ENCODE results near the gene INTU.
A peak's percentile ranks its signal among the peaks of the same experiment; 100 is the strongest.

Gene INTU

DNA sequence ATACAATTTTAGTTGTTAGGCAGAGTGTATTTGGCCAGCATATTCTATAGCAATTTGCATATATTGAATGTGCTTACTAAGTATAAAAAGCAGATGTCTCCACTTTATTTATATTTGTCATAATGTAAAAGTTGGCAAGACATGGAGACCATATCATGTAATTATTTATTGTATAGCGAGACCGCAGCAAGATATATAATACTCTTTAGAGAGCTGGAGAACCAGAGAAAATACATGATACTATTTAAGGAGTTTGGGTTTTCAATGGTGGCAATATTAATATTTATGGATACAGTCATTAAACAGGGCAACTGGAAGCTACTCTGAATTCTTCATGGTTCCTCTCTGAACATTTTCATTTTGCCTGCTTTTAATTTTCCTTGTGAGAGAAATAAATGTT is 35.0 kb downstream of the INTU start:
- H4K8ac ChIP-seq (ENCODE audit: low read length) = no peak overlapping the region
- no peaks in the 10 kb centered on the region for H3K27me3 ChIP-seq (ENCODE audit: control insufficient read depth in 1 of 2, insufficient read depth in 1 of 2, low read length in 2 of 2)
- H2BK15ac ChIP-seq (ENCODE audit: low read depth, poor library complexity, severe bottlenecking) = no peak overlapping the region
- no peak overlapping the region for H2BK12ac ChIP-seq (ENCODE audit: low read length in 2 of 2)
- no CpG with 5 or more reads among the region's 2 CpGs for WGBS
- H3K9ac ChIP-seq (ENCODE audit: low read length) = no peak overlapping the region
- no peak overlapping the region for H3K4ac ChIP-seq (ENCODE audit: low read depth in 1 of 2, low read length in 2 of 2)
- no peak overlapping the region for H4K91ac ChIP-seq (ENCODE audit: low read length)
- no peak overlapping the region for H3K14ac ChIP-seq (ENCODE audit: low read length in 2 of 2)
- H3K4me1 ChIP-seq (ENCODE audit: control insufficient read depth, insufficient read depth, low read depth, low read length) = no peaks in the 10 kb centered on the region
- H3K4me2 ChIP-seq (ENCODE audit: low read length, poor library complexity, severe bottlenecking) = no peak overlapping the region
- no peaks in the 10 kb centered on the region for H3K36me3 ChIP-seq (ENCODE audit: control insufficient read depth in 1 of 2, insufficient read depth in 2 of 2, low read depth in 1 of 2, low read length in 2 of 2)
- H3K9me3 ChIP-seq (ENCODE audit: control insufficient read depth, low read length) = no peaks in the 10 kb centered on the region
- H3K18ac ChIP-seq (ENCODE audit: low read depth in 1 of 2, low read length in 2 of 2) = no peak overlapping the region
- H2AFZ ChIP-seq (ENCODE audit: low read depth, low read length) = no peak overlapping the region
- H2BK5ac ChIP-seq (ENCODE audit: low read depth, low read length, poor library complexity, severe bottlenecking) = no peak overlapping the region
- no peak overlapping the region for H2BK120ac ChIP-seq (ENCODE audit: low read depth, low read length)
- H3K79me1 ChIP-seq (replicated peaks; ENCODE audit: low read length, poor library complexity, severe bottlenecking) = peaks cover 4% of the 10 kb centered on the region
- no peak overlapping the region for H3K4me3 ChIP-seq (ENCODE audit: insufficient read depth in 1 of 2, low read depth in 1 of 2, low read length in 2 of 2)
- H2AK5ac ChIP-seq (ENCODE audit: low read length, severe bottlenecking) = no peak overlapping the region
- no peak overlapping the region for H3K23ac ChIP-seq (ENCODE audit: low read length in 2 of 2)
- H3K27ac ChIP-seq (ENCODE audit: low read length, poor library complexity, severe bottlenecking) = no peak overlapping the region
- DNase-seq = no peak

DNA sequence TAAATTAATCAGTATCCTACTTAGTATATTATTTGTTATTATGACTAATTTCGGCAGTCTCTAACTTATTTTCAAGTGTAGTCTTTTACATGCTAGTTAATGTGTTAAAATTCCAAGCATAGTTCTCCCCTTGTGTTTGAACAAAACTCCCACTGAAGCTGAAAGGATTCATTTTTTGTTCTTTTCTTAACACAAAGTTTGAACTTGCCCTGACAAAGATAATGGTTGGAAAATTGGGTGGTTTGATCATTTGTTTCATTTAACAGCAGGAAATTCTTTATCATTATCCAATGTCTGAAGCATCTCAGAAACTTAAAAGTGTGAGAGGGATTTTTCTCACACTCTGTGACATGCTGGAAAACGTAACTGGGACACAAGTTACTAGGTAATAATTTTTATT is 36.0 kb downstream of the INTU start:
- no peak overlapping the region for H4K91ac ChIP-seq (ENCODE audit: low read length)
- peak overlapping the region; percentile 49 for H3K27ac ChIP-seq (ENCODE audit: low read length, poor library complexity, severe bottlenecking)
- H2BK5ac ChIP-seq (ENCODE audit: low read depth, low read length, poor library complexity, severe bottlenecking) = no peak overlapping the region
- peaks cover 4% of the 10 kb centered on the region for H3K79me1 ChIP-seq (replicated peaks; ENCODE audit: low read length, poor library complexity, severe bottlenecking)
- no peak overlapping the region for H2AFZ ChIP-seq (ENCODE audit: low read depth, low read length)
- no peak overlapping the region for H2BK120ac ChIP-seq (ENCODE audit: low read depth, low read length)
- H3K9ac ChIP-seq (ENCODE audit: low read length) = no peak overlapping the region
- H3K36me3 ChIP-seq (ENCODE audit: control insufficient read depth in 1 of 2, insufficient read depth in 2 of 2, low read depth in 1 of 2, low read length in 2 of 2) = no peaks in the 10 kb centered on the region
- H3K4me1 ChIP-seq (ENCODE audit: control insufficient read depth, insufficient read depth, low read depth, low read length) = no peaks in the 10 kb centered on the region
- DNase-seq = no peak
- no peaks in the 10 kb centered on the region for H3K9me3 ChIP-seq (ENCODE audit: control insufficient read depth, low read length)
- no peak overlapping the region for H3K4me3 ChIP-seq (ENCODE audit: insufficient read depth in 1 of 2, low read depth in 1 of 2, low read length in 2 of 2)
- H3K27me3 ChIP-seq (ENCODE audit: control insufficient read depth in 1 of 2, insufficient read depth in 1 of 2, low read length in 2 of 2) = no peaks in the 10 kb centered on the region
- H3K4me2 ChIP-seq (ENCODE audit: low read length, poor library complexity, severe bottlenecking) = no peak overlapping the region
- no CpG with 5 or more reads among the region's 2 CpGs for WGBS
- no peak overlapping the region for H3K14ac ChIP-seq (ENCODE audit: low read length in 2 of 2)
- no peak overlapping the region for H3K4ac ChIP-seq (ENCODE audit: low read depth in 1 of 2, low read length in 2 of 2)
- H2AK5ac ChIP-seq (ENCODE audit: low read length, severe bottlenecking) = no peak overlapping the region
- no peak overlapping the region for H4K8ac ChIP-seq (ENCODE audit: low read length)
- no peak overlapping the region for H2BK15ac ChIP-seq (ENCODE audit: low read depth, poor library complexity, severe bottlenecking)
- H3K23ac ChIP-seq (ENCODE audit: low read length in 2 of 2) = no peak overlapping the region
- no peak overlapping the region for H2BK12ac ChIP-seq (ENCODE audit: low read length in 2 of 2)
- H3K18ac ChIP-seq (ENCODE audit: low read depth in 1 of 2, low read length in 2 of 2) = no peak overlapping the region

DNA sequence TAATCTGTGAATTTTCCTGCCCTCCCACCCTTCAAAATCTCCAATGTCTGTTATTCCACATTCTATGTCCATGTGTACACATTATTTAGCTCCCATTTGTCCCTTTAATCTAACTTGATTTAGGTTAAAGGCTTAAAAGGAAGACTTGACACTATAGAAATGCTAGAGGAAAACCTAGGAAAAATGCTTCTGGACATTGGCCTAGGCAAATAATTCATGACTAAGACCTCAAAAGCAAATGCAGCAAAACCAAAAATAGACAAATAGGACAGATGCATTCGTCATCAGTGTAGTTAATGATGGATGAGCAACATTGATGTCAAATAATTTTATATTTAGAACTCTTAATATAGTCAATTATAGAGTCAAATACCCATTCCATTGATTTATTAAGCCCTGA is 36.9 kb downstream of the INTU start:
- Histone ChIP-seq H4K91ac (ENCODE audit: low read length) (no peak overlapping the region), H2BK5ac (ENCODE audit: low read depth, low read length, poor library complexity, severe bottlenecking) (no peak overlapping the region), H3K27me3 (ENCODE audit: control insufficient read depth in 1 of 2, insufficient read depth in 1 of 2, low read length in 2 of 2) (no peaks in the 10 kb centered on the region), H3K4me1 (ENCODE audit: control insufficient read depth, insufficient read depth, low read depth, low read length) (no peaks in the 10 kb centered on the region), H3K79me1 (replicated peaks; ENCODE audit: low read length, poor library complexity, severe bottlenecking) (peaks cover 4% of the 10 kb centered on the region), H3K4me2 (ENCODE audit: low read length, poor library complexity, severe bottlenecking) (no peak overlapping the region), H2BK120ac (ENCODE audit: low read depth, low read length) (no peak overlapping the region), H3K4me3 (ENCODE audit: insufficient read depth in 1 of 2, low read depth in 1 of 2, low read length in 2 of 2) (no peak overlapping the region), H2BK12ac (ENCODE audit: low read length in 2 of 2) (no peak overlapping the region), H4K8ac (ENCODE audit: low read length) (no peak overlapping the region), H3K14ac (ENCODE audit: low read length in 2 of 2) (no peak overlapping the region), H2AK5ac (ENCODE audit: low read length, severe bottlenecking) (no peak overlapping the region), H2BK15ac (ENCODE audit: low read depth, poor library complexity, severe bottlenecking) (no peak overlapping the region), H3K23ac (ENCODE audit: low read length in 2 of 2) (no peak overlapping the region), H3K4ac (ENCODE audit: low read depth in 1 of 2, low read length in 2 of 2) (no peak overlapping the region), H2AFZ (ENCODE audit: low read depth, low read length) (no peak overlapping the region), H3K9me3 (ENCODE audit: control insufficient read depth, low read length) (no peaks in the 10 kb centered on the region), H3K9ac (ENCODE audit: low read length) (no peak overlapping the region), H3K36me3 (ENCODE audit: control insufficient read depth in 1 of 2, insufficient read depth in 2 of 2, low read depth in 1 of 2, low read length in 2 of 2) (no peaks in the 10 kb centered on the region), H3K27ac (ENCODE audit: low read length, poor library complexity, severe bottlenecking) (no peak overlapping the region), H3K18ac (ENCODE audit: low read depth in 1 of 2, low read length in 2 of 2) (no peak overlapping the region)
- no CpG with 5 or more reads among the region's 1 CpG for WGBS
- no peak for DNase-seq

DNA sequence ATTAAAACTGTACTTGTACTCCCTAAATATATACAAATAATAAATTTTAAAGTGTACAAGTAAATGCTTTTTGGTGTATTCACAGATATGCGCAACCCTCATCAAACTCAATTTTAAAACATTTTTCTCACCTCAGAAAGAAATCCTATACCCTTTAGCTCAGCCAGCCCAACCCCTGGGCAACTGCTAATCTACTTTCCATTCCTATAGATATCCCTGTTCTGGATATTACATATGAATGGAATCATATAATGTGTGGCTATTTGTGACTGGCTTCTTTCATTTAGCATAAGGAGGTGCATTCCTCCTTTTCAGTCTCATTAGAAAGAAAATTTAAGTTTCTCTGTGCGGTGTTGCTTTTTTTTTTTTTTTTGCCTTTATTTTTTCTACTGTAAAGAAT is 39.4 kb downstream of the INTU start:
- Histone ChIP-seq H2AFZ (ENCODE audit: low read depth, low read length) (no peak overlapping the region), H3K4me3 (ENCODE audit: insufficient read depth in 1 of 2, low read depth in 1 of 2, low read length in 2 of 2) (no peak overlapping the region), H2BK15ac (ENCODE audit: low read depth, poor library complexity, severe bottlenecking) (no peak overlapping the region), H3K9ac (ENCODE audit: low read length) (no peak overlapping the region), H4K8ac (ENCODE audit: low read length) (no peak overlapping the region), H2BK5ac (ENCODE audit: low read depth, low read length, poor library complexity, severe bottlenecking) (no peak overlapping the region), H2AK5ac (ENCODE audit: low read length, severe bottlenecking) (no peak overlapping the region), H3K27me3 (ENCODE audit: control insufficient read depth in 1 of 2, insufficient read depth in 1 of 2, low read length in 2 of 2) (no peaks in the 10 kb centered on the region), H3K4ac (ENCODE audit: low read depth in 1 of 2, low read length in 2 of 2) (no peak overlapping the region), H4K91ac (ENCODE audit: low read length) (no peak overlapping the region), H3K36me3 (ENCODE audit: control insufficient read depth in 1 of 2, insufficient read depth in 2 of 2, low read depth in 1 of 2, low read length in 2 of 2) (peaks cover 0 to 5% of the 10 kb centered on the region in 2 experiments), H3K79me1 (replicated peaks; ENCODE audit: low read length, poor library complexity, severe bottlenecking) (peaks cover 5% of the 10 kb centered on the region), H3K27ac (ENCODE audit: low read length, poor library complexity, severe bottlenecking) (no peak overlapping the region), H3K9me3 (ENCODE audit: control insufficient read depth, low read length) (no peaks in the 10 kb centered on the region), H3K4me2 (ENCODE audit: low read length, poor library complexity, severe bottlenecking) (no peak overlapping the region), H3K23ac (ENCODE audit: low read length in 2 of 2) (no peak overlapping the region), H3K4me1 (ENCODE audit: control insufficient read depth, insufficient read depth, low read depth, low read length) (no peaks in the 10 kb centered on the region), H2BK12ac (ENCODE audit: low read length in 2 of 2) (no peak overlapping the region), H2BK120ac (ENCODE audit: low read depth, low read length) (no peak overlapping the region), H3K14ac (ENCODE audit: low read length in 2 of 2) (no peak overlapping the region), H3K18ac (ENCODE audit: low read depth in 1 of 2, low read length in 2 of 2) (no peak overlapping the region)
- 100% methylated on average over 1 of the region's 2 CpGs for WGBS
- DNase-seq = no peak
